AG09319 (cell line): Measurements from ENCODE around the gene RPS5.
"Not testable (repeated sequence)": the region's sequence is repeated elsewhere in the genome, so short reads cannot be mapped to it uniquely, and the experiment has no call there.

Source experiments
- DNase-seq: peaks from one replicate; pipeline ENCODE4 v3.0.0-alpha.2; 2010; ENCODE audit warnings: low read depth; ENCODE audit errors: extremely low read depth
- TF ChIP-seq, protein P1 (sequence below): IDR thresholded peaks from 2 replicates; pipeline ENCODE4 v1.5.1; 2011; ENCODE audit warnings: low read depth, mild to moderate bottlenecking, inconsistent platforms, low read length, moderate library complexity

Gene RPS5

DNA sequence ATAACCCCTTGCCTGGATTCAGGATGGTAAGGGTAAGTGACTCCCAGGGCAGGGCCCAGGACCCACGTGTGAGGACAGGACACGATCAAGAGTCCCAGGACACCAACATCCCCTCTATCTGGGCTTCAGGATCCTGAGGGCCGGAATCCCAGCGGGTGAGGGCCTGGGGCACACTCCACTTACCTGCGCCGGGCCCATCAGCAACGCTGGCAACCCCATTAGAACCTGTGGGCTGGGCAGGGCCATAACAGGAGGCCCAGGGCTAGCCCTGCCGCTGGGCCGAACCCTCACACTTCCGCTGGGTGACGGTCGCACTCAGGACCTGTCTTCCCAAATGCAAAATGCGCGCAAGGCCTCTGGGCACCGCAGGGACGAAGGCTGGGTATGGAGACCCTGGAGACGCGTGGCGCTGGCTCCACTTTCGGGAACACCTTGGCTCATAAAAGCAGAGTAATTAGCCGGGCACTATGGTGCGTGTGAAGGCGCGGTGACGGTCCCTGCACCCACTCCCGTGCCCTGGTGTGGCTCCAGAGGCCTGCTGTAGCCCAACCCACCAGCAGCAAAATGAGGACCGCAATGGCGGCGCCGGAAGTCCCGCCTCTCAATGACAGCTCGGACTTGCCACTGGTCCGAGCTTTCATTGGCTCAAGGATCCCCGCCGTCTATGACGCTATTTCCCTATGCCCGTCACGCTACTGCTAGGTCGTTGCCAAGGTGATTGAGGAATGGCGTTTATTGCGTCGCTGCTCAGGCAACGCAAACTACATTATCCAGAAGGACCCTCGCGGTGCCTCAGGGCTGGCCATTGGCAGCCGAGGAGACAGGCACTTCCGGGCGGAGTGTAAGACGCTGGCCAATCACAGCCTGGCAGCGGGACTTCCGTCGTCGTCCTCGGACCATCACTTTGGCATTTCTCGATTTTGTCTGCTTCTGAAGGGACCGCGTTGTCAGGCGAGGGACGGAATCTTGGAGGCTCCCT is 52.8 kb downstream of the RPS5 start, which contains the start of gene ZNF132:
Gene ZNF132 (minus strand): TSS at position 578 of the 979 bp plus-strand sequence. CDS start 332 bp downstream, at position 246.
- DNase-seq: peak; percentile 99
- TF ChIP-seq, protein P1, sequence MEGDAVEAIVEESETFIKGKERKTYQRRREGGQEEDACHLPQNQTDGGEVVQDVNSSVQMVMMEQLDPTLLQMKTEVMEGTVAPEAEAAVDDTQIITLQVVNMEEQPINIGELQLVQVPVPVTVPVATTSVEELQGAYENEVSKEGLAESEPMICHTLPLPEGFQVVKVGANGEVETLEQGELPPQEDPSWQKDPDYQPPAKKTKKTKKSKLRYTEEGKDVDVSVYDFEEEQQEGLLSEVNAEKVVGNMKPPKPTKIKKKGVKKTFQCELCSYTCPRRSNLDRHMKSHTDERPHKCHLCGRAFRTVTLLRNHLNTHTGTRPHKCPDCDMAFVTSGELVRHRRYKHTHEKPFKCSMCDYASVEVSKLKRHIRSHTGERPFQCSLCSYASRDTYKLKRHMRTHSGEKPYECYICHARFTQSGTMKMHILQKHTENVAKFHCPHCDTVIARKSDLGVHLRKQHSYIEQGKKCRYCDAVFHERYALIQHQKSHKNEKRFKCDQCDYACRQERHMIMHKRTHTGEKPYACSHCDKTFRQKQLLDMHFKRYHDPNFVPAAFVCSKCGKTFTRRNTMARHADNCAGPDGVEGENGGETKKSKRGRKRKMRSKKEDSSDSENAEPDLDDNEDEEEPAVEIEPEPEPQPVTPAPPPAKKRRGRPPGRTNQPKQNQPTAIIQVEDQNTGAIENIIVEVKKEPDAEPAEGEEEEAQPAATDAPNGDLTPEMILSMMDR: no peak

DNA sequence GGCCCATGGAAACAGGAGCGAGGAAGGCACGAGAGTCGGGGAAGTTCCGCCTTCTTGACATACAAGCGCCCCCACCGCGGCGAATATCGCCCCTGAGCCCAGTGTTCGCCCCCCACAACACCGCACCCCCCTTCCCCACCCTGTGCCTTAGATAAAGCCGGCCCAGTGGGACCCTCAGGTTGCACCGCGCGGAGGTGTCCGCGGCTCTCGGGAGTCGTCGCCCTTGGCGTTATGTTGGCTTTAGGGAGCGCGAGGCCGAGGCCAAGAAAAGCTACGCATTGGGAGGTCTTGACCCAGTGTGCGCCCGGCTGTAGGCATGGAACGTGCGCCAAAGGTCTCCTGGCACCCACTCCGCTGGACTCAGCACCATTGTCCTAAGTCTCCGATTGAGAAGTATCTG is 53.5 kb downstream of the RPS5 start:
- DNase-seq: no peak

GRCh38 chr19:58442986-58443385 is 55.9 kb downstream of the RPS5 start:
- DNase-seq: not testable (repeated sequence)

More for the DNA sequence above, 53.5 kb downstream of the RPS5 start:
- TF ChIP-seq, protein P1: no peak
